Measurements from ENCODE around the gene ACSF2.

DNA sequence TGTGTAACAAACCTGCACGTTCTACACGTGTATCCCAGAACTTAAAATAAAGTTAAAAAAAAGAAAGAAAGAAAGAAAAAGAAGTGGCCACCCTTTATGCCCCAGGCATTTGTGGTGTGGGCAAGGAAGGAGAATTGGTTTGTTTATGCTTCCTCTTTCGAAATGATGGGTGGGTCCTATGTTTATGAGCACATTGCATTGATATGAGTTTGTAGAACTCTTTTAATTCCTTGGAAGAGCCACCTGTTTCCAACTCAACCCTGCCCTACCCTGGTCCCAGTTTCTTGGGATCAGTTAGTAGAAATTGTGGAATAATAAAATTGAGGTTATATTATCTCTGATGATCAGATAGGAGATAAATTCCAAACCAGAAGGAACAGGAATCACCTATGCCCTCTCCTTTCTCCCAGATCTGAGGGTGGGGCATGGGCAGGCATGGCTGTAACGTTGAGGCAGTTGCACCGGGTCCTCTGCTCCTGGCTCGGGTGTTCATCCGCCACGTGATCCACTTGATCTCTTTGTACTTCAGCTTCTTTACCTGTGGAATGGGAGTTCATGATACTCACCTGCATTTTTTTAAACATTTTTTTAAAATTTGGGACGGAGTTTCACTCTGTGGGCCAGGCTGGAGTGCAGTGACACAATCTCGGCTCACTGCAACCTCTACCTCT, 26.7 kb downstream of the ACSF2 start:
- no peak for TF ChIP-seq ZNF253 (CRISPR knock-in tag; IDR thresholded peaks at IDR 0.05; ENCODE audit: borderline replicate concordance)
- TF ChIP-seq ZNF678 (CRISPR knock-in tag; IDR thresholded peaks at IDR 0.05) = no peak
- TF ChIP-seq POLR2A (IDR thresholded peaks at IDR 0.05; ENCODE audit: insufficient read depth in 1 of 2, low read depth in 2 of 2, low read length in 2 of 2) = no peak
- TF ChIP-seq, protein P1, sequence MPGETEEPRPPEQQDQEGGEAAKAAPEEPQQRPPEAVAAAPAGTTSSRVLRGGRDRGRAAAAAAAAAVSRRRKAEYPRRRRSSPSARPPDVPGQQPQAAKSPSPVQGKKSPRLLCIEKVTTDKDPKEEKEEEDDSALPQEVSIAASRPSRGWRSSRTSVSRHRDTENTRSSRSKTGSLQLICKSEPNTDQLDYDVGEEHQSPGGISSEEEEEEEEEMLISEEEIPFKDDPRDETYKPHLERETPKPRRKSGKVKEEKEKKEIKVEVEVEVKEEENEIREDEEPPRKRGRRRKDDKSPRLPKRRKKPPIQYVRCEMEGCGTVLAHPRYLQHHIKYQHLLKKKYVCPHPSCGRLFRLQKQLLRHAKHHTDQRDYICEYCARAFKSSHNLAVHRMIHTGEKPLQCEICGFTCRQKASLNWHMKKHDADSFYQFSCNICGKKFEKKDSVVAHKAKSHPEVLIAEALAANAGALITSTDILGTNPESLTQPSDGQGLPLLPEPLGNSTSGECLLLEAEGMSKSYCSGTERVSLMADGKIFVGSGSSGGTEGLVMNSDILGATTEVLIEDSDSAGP (CRISPR knock-in tag; IDR thresholded peaks at IDR 0.05; ENCODE audit: borderline replicate concordance) = no peak
- TF ChIP-seq YY1 (IDR thresholded peaks at IDR 0.05; ENCODE audit: insufficient read depth, insufficient replicate concordance, low read depth, low read length) = no peak
- no peak for TF ChIP-seq BRF2 (CRISPR knock-in tag; IDR thresholded peaks at IDR 0.05)
- no peak for TF ChIP-seq GTF2F1 (IDR thresholded peaks at IDR 0.05; ENCODE audit: low read length)
- no peak for TF ChIP-seq ZNF24 (IDR thresholded peaks at IDR 0.05)
- TF ChIP-seq, protein P2, sequence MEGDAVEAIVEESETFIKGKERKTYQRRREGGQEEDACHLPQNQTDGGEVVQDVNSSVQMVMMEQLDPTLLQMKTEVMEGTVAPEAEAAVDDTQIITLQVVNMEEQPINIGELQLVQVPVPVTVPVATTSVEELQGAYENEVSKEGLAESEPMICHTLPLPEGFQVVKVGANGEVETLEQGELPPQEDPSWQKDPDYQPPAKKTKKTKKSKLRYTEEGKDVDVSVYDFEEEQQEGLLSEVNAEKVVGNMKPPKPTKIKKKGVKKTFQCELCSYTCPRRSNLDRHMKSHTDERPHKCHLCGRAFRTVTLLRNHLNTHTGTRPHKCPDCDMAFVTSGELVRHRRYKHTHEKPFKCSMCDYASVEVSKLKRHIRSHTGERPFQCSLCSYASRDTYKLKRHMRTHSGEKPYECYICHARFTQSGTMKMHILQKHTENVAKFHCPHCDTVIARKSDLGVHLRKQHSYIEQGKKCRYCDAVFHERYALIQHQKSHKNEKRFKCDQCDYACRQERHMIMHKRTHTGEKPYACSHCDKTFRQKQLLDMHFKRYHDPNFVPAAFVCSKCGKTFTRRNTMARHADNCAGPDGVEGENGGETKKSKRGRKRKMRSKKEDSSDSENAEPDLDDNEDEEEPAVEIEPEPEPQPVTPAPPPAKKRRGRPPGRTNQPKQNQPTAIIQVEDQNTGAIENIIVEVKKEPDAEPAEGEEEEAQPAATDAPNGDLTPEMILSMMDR (CRISPR knock-in tag; IDR thresholded peaks at IDR 0.05) = no peak
- TF ChIP-seq RAD21 (CRISPR knock-in tag; IDR thresholded peaks at IDR 0.05) = no peak
- no peak for TF ChIP-seq POLR2AphosphoS5 (IDR thresholded peaks at IDR 0.05; ENCODE audit: low read depth, low read length)
- no peak for TF ChIP-seq PHF8 (CRISPR knock-in tag; IDR thresholded peaks at IDR 0.05)
- TF ChIP-seq RAD51 (IDR thresholded peaks at IDR 0.05; ENCODE audit: borderline replicate concordance) = no peak

All from HepG2 (cell line).